NCI-H524 treated with DMSO at 0.1 percent for 48 hours (cell line): ENCODE results near the gene SNRPD3.
"Not testable (repeated sequence)": the region's sequence is repeated elsewhere in the genome, so short reads cannot be mapped to it uniquely, and the experiment has no call there.

Source experiments
- DNase-seq: peaks from one replicate; lab custom pipeline; 2025; lab: John Stamatoyannopoulos, UW

The SNRPD3 gene

GRCh38 chr22:24555165-24556039 lies at the start of gene SNRPD3:
TSS of gene SNRPD3 (plus strand) at chr22:24555999. CDS start at chr22:24557675, 1,676 bp downstream.
- peak; percentile 92 for DNase-seq

DNA sequence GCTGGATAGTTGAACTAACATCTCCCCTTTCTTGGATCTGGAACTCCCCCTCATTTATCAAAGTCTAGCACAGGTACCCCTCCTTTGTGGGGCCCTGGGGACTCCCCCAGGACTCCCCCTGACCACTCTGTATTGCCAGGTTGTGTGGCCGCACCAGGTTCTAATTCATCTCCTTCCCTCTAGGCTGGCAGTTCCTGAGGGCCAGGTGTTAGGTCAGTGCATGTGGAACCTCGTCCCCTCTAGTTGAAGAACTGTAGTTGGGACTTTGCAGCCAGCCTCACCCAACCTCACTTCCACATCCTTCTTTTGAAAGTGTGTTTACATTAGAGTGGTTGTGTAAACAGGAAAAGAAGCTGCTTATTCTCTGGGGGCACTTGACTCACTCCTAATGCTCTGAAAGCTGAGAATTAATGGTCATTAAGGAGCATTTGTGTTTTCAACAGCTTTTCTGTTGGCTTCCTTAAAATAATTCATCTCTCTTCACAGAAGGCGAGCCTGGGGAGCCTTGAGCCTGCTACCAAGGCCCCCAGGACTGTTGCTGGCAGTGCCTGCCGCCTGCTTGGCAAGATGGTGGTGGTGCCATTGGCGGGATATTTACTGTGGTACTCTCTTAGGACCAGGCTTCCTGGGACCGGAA lies 48.9 kb upstream of the SNRPD3 start:
- DNase-seq, result no peak

- DNase-seq, result no peak
Observed at GRCh38 chr22:24507716-24508115, 48.1 kb upstream of the SNRPD3 start.

DNA sequence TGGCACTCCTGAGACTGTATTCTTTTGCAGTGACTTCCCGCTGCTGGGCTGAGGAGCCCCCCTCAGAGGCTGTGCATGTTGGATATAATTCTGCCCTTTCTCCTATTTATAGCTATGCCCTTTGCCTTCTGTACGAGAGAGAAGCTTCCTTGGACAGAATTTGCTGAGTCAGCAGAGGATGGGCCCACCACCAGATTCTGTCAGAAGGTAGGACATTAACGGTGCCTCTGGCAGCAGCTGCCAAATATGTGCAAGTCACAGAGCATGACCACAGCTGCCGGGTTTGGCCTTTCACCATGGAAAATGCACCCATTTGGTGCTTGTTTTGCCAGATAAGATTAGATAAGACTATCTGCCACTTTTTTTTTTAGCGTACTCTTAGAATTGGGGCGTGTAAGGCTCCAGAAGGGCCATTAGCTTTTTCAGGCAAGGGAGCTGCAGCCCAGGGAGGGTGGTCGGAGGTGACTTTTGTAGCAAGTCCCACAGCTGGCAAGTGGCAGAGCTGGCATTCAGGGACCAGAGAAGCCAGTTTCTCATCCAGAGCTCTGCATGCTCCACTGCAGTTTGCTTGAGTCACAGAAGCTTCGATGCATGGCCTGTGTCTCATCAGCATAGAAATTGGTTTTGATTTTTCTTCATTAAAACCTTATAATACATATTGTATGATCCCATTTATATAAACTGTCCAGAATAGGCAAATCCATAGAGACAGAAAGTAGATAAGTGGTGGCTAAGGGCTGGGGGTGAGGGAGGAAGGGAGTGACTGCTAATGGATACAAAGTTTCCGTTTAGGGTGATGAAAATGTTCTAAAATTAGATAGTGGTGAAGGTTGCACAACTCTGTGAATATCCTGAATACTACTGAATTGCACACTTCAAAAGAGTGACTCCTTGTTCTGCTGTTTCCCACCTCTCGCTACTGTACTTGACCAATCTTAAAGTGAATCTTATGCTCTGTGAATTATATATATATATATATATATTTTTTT lies 44.9 kb upstream of the SNRPD3 start:
- no peak for DNase-seq

DNA sequence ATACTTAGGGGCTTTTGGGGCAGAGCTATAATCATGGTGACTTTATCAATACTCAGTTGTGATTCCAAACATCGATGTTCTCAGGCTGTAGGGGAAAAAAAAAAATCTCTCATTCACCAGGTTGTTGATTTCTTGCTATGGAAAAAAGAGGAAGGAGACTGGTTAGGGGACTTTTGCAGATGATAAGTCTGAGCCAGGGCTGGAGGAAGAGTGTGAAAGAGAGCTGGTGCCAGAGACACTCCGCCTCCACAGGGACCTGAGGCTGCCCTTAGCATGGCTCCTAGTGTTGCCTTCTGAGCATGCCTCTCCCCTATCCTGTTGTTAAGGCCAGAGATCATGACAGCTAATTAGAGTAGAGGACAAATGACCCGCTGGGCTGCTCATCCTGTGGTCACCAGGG lies 43.8 kb upstream of the SNRPD3 start:
- no peak for DNase-seq

DNA sequence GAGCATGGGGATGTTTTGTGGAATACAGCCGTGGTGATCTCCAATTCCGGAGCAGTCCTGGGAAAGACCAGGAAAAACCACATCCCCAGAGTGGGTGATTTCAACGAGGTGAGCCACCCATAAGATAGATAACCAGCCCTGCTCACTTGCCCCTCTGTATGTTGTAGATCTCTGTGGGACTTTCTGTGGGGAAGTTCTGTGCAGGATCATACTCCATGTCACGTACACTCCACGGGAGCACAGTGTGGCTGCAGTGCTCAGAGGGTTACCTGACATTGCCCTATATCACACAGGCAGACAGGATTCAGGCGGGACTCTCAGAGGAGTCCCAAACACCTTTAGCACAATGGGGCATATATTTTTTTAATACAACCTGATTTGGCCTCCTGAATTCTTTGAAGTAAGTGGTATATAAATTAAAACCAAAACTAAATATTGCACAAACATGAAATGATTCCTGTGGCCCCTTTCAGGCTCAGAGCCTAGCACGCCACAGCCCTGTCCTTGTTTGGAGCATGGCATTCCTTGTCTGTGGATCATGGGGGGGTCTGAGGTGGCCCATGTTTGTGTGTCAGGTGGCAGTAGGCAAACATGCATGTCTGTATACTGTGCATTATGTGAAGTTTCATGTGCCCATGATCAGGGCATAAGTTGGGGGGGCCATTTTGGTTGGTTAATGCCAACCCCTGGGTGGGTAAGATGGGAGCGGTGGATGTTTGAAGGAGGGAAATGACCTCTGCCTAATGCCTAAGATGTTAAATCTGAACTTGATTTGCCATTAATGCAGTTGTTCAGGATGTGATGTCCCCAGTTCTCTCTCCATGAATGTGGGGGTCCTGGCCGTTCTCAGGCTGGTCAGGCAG lies 42.2 kb upstream of the SNRPD3 start:
- no peak for DNase-seq

GRCh38 chr22:24514241-24515026 lies 41.4 kb upstream of the SNRPD3 start:
- no peak for DNase-seq

DNA sequence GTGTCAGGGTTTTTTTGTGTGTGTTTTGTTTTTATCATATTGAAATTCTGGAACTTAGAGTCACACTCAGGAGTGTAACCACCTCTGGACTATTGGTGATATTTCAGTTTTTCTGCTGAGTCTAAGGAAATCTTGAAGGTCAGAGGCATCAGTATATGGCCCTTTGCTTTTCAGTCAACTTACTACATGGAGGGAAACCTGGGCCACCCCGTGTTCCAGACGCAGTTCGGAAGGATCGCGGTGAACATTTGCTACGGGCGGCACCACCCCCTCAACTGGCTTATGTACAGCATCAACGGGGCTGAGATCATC lies 40.8 kb upstream of the SNRPD3 start:
- DNase-seq, result no peak

- DNase-seq, result no peak
Observed at GRCh38 chr22:24516301-24516737, 39.5 kb upstream of the SNRPD3 start.

DNA sequence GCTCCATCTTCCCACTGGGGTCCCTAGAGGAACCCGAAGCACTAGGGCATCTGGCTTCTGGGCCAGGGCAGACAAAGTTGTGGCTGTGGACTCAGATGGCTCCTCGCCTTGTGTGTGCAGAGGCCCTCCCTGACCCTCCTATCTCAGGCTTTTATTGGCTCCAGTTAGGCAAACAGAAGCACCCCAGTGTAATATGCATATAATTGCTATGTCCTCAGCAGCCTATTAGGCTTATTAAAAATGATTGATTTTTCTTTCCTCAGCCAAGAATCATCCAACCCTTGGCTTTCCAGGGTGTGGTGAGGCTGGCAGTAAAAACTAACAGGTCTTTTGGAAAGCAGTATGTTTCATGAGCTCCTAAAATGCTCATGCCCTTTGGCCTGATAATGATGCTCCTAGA lies 38.4 kb upstream of the SNRPD3 start:
- DNase-seq, result no peak

DNA sequence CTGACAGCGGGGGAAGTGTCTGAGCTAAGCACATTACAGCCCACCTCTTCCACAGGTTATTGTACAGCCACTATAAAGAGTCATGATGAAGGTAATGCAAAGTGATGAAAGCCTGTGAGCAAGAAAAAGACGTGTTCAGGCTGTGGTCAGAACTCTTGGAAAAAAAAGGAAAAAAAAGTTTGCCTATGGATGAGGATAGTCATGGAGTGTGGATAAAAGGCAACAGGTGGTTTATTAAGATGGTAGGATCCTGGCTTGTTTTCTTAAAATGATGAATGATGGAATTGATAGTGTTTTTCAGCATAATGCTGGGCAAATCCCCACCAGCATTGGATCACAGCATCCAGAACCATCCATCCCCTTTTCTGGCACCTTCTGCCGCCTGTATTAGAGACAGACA lies 37.6 kb upstream of the SNRPD3 start:
- no peak for DNase-seq

- no peak for DNase-seq
Observed at GRCh38 chr22:24518771-24519485, 36.9 kb upstream of the SNRPD3 start.

GRCh38 chr22:24519496-24519895 lies 36.3 kb upstream of the SNRPD3 start:
- DNase-seq, result no peak

GRCh38 chr22:24521791-24522245 lies 34.0 kb upstream of the SNRPD3 start:
- DNase-seq, result peak; percentile 75

- no peak for DNase-seq
Observed at GRCh38 chr22:24523873-24524272, 31.9 kb upstream of the SNRPD3 start.

DNA sequence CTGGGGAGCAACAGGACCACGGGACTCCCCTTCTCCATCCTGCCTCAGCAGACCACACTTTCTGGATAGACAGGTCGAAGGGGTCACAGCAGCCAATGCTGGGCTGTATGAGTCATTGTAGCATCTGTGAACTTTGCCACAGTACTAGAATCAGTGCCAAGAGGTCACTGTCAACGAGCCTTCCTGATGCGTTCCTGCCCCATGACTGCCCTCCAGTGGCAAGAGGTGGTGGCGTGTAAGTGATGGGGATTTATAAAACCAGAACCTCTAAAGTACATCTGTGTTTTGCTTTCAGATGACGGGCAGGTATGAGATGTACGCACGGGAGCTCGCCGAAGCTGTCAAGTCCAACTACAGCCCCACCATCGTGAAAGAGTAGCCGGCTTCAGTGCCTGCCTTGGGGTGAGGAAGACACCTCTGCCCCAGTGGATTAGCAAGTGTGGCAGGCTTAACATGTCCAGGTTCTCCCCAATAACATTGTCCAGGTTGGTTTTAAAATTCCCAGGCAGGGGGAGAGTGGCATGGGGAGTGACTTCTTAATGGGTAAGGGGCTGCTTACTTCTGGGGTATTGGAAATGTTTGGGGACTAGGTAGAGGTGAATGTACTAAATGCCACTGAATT lies 30.3 kb upstream of the SNRPD3 start:
- no peak for DNase-seq

DNA sequence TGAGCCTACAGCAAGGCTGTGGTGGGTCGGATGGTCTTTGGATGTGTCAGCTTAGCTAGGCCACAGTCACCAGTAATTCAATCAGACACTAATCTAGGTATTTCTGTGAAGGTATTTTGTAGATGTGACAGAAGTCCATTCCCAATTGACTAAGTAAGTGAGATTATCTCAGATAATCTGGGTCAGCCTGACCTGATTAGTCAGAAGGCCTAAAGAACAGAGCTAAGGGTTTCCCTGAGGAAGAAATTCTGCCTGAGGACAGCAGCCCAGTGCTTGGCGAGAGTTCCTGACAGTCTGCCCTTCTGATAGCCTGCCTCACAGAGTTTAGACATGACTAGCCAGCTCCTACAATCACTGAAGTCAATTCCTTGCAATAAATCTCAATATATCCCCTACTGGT lies 29.6 kb upstream of the SNRPD3 start:
- no peak for DNase-seq

DNA sequence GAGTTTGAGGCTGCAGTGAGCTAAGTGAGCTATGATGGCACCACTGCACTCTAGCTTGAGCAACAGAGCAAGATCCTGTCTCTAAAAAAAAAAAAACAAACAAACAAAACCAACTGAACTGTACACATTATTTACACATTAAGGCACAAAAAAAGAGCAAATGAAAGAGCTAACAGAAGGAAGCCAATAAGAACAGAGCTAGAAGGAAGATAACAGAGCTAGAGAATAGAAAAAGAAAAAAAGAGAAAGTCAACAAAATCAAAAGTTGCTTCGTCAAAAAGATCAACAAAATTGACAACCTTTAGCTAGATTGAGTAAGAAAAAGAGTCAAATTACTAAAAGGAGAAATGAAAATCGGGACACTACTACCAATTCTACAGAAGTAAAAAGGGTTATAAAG lies 25.9 kb upstream of the SNRPD3 start:
- no peak for DNase-seq

GRCh38 chr22:24530968-24531367 lies 24.8 kb upstream of the SNRPD3 start:
- DNase-seq, result not testable (repeated sequence)
